ENCODE data around the gene NPTX2.
"Not testable (repeated sequence)": the region's sequence is repeated elsewhere in the genome, so short reads cannot be mapped to it uniquely, and the experiment has no call there.

The NPTX2 gene

GRCh38 chr7:98617051-98617959 is at the start of gene NPTX2:
Gene NPTX2, plus strand, starts transcription at chr7:98617285. Its CDS starts 177 bp downstream, at chr7:98617462.
- no peak for DNase-seq

GRCh38 chr7:98567991-98568390 is 49.1 kb upstream of the NPTX2 start:
- no peak for DNase-seq

- DNase-seq, result no peak
Observed at GRCh38 chr7:98568891-98569290, 48.2 kb upstream of the NPTX2 start.

- no peak for DNase-seq
Observed at GRCh38 chr7:98569691-98570337, 47.3 kb upstream of the NPTX2 start.

GRCh38 chr7:98571006-98571405 is 46.1 kb upstream of the NPTX2 start:
- DNase-seq, result no peak

- DNase-seq, result no peak
Observed at GRCh38 chr7:98571986-98572385, 45.1 kb upstream of the NPTX2 start.

- DNase-seq, result not testable (repeated sequence)
Observed at GRCh38 chr7:98572716-98573115, 44.4 kb upstream of the NPTX2 start.

GRCh38 chr7:98573816-98574215 is 43.3 kb upstream of the NPTX2 start:
- no peak for DNase-seq

GRCh38 chr7:98575878-98576277 is 41.2 kb upstream of the NPTX2 start:
- no peak for DNase-seq

GRCh38 chr7:98584830-98585229 is 32.3 kb upstream of the NPTX2 start:
- no peak for DNase-seq

- DNase-seq, result no peak
Observed at GRCh38 chr7:98591926-98592325, 25.2 kb upstream of the NPTX2 start.

- DNase-seq, result no peak
Observed at GRCh38 chr7:98594348-98594747, 22.7 kb upstream of the NPTX2 start.

GRCh38 chr7:98594787-98595186 is 22.3 kb upstream of the NPTX2 start:
- no peak for DNase-seq

- DNase-seq, result no peak
Observed at GRCh38 chr7:98598846-98599615, 18.1 kb upstream of the NPTX2 start.

GRCh38 chr7:98599886-98600285 is 17.2 kb upstream of the NPTX2 start:
- DNase-seq, result no peak

GRCh38 chr7:98602755-98603398 is 14.2 kb upstream of the NPTX2 start:
- no peak for DNase-seq

GRCh38 chr7:98603399-98603788 is 13.7 kb upstream of the NPTX2 start:
- DNase-seq, result no peak

GRCh38 chr7:98613601-98614425 is 3.3 kb upstream of the NPTX2 start:
- DNase-seq, result no peak

- DNase-seq, result no peak
Observed at GRCh38 chr7:98616381-98617050, 569 bp upstream of the NPTX2 start.

- no peak for DNase-seq
Observed at GRCh38 chr7:98617960-98618418, 904 bp downstream of the NPTX2 start.

- no peak for DNase-seq
Observed at GRCh38 chr7:98618786-98619185, 1.7 kb downstream of the NPTX2 start.
